Frontal cortex (tissue), 4 donors: ENCODE measurements around the gene LZTS3. TPM values are rescaled to one million over a fixed set of nuclear protein-coding genes. Genes with fewer than 3 reads are reported as not detected.
"Not testable (repeated sequence)": the region's sequence is repeated elsewhere in the genome, so short reads cannot be mapped to it uniquely, and the experiment has no call there.

Source experiments
- DNase-seq, 2 donors: peaks; one replicate each; pipeline ENCODE4 v3.0.0; 2012; ENCODE audit warnings: low spot score in 2 of 2
- FAIRE-seq: peaks from 2 replicates; lab custom pipeline; 2012; peaks lifted over from hg19 to GRCh38; lab: Jason Lieb, UNC
- total RNA-seq: library from RNA; depleted of rRNA; stranded (reverse); fragments of >200 nt; gene quantifications from one replicate; pipeline ENCODE4 v1.2.3, GENCODE V29; 2014
- donor health status: control.
- donor health status: control.
- donor health status: control.

LZTS3 gene
- total RNA-seq, 1 donor from 2014 or later = 13.9 TPM

DNA sequence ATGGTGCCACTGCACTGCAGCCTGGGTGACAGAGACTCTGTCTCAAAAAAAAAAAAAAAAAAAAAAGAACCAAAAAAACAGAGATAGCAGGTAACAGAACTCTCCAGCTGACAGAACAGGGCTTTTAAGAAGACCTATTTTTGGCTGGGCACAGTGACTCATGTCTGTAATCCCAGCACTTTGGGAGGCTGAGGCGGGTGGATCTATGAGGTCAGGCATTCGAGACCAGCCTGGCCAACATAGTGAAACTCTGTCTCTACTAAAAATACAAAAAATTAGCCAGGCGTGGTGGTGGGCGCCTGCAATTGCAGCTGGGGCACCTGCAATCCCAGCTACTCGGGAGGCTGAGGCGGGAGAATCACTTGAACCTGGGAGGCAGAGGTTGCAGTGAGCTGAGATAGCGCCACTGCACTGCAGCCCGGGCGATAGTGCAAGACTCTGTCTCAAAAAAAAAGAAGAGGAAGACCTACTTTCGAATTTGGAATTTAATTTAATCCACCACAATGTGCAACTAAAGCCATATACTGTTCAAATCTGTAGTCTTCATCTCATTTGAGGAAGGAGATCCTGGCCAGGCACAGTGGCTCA, 21.2 kb downstream of the LZTS3 start:
- not testable (repeated sequence) for DNase-seq, FAIRE-seq

DNA sequence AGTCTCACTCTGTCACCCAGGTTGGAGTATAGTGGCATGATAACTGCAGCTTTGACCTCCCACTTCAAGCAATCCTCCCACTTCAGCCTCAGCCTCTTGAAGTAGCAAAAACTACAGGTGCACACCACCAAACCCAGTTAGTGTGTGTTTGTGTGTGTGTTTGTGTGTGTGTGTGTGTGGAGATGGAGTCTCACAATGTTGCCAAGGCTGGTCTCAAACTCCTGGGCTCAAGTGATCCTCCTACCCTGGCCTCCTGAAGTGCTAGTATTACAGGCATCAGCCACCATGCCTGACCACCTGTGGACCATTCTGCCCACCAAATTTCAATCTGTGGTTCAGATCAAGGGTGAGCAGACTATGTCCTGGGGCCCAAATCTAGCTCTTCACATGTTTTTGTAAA, 22.4 kb downstream of the LZTS3 start:
- no peak for DNase-seq
- FAIRE-seq = no peak

DNA sequence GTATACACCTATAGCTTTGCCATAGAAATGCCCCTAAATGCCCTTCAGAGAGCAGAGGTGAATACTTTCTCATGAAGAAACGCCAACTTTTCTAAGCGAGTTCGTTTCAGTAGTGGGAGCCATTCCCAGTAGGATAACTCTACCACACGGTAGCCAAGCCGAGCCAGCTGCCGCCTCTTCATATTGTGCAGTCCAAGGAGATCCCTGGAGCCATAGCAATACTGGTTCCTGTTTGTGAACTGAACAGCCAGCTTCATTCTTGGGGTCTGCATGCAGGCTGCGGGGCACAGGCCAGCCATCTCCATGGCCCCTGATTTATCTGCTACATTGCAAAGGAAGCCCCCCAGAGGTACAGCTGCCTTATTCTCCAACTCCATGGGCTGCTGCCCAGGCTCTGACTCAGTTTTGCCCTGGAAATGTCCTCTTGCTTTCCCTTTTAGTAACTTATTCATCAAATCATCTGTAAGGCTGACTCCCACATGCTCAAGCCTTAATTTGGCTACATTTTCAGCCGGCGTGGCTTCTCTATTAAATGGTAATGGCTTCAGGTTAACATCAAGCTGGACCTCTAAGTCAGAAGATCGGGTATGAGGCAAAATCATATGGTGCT, 26.5 kb downstream of the LZTS3 start:
- FAIRE-seq = no peak
- no peak for DNase-seq

DNA sequence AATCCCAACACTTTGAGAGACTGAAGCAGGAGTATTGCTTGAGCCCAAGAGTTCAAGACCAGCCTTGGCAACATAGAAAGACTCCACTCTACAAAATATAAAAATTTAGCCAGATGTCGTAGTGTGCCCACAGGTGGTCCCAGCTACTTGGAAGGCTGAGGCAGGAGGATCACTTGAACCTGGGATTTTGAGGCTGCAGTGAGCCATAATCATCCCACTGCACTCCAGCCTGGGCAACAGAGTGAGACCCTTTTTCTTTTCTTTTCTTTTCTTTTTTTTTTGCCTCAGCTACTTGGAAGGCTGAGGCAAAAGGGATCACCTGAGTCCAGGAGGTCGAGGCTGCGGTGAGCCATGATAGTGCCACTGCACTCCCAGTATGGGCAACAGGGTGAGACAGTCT, 31.6 kb downstream of the LZTS3 start:
- DNase-seq = no peak
- no peak for FAIRE-seq

DNA sequence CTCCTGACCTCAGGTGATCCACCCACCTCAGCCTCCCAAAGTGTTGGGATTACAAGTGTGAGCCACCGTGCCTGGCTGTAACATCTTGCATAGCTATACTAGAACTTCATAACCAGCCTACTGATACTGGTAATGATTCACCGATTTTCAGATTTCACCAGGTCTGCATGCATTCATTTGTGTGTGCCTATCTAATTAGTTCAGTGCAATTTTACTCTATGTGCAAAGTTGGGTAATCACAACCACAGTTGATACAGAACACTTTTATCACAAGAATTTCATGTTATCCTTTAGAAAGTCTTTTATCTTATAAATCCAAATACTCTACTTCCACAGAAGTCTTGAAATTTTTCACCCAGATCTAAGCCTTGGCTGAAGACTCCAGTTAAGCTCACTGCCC, 35.9 kb downstream of the LZTS3 start:
- no peak for DNase-seq
- FAIRE-seq = no peak

DNA sequence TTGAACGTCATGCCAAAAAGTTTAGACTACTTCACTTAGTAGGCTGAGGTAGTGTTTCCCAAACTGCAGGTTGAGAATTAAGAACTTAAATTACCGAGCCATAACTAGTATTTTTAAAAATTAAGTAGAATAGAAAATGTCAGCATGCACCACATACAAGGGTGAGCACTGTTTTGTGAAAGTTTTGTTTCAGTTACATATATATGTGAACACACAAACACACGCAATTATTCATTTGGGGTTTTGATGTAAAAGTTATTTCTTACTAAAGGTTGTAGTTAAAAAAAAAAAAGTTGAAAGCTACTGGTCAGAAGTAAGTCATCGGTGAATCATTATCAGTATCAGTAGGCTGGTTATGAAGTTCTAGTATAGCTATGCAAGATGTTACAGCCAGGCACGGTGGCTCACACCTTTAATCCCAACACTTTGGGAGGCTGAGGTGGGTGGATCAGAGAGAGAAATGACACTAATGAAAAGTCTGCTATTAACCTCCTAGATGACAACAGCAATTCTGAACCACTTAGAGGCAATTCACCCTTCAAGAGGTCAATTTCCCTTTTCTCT, 37.8 kb downstream of the LZTS3 start:
- no peak for DNase-seq
- FAIRE-seq = no peak

DNA sequence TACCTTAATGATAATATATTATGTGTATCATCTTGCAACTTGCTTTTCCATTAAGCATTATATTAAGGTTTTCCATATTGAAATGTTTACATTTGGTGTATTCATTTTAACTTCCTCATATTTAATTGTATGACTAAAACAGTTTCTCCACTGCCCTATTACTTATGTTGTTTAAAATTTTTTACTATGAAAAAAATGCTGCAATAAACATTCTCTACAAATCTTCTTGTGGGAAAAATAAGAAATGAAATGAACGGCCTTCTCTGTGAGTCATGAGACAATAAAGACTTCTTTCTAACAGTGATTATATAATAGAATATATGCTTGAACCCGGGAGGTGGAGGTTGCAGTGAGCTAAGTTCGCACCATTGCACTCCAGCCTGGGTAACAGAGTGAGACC, 39.2 kb downstream of the LZTS3 start:
- DNase-seq (no peak), FAIRE-seq (no peak)

DNA sequence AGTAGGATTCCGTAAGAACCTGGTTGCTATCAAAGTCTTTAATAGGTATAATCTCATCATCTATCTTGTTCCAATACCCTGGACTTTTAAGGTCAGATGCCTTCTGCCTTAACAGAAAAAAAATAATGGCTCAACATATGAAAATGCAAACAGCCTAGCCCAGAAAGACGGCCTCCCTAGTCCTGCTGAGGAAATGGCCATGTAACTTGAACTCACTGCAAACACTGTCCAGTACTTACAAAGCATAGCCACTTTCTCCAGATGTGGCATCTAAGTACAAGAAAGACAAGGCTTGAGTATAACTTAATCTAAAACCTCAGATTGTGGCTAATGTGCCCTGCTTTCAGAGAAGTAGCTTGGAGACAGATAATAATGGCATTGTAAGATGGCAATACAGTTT, 40.2 kb downstream of the LZTS3 start:
- no peak for FAIRE-seq
- no peak for DNase-seq

DNA sequence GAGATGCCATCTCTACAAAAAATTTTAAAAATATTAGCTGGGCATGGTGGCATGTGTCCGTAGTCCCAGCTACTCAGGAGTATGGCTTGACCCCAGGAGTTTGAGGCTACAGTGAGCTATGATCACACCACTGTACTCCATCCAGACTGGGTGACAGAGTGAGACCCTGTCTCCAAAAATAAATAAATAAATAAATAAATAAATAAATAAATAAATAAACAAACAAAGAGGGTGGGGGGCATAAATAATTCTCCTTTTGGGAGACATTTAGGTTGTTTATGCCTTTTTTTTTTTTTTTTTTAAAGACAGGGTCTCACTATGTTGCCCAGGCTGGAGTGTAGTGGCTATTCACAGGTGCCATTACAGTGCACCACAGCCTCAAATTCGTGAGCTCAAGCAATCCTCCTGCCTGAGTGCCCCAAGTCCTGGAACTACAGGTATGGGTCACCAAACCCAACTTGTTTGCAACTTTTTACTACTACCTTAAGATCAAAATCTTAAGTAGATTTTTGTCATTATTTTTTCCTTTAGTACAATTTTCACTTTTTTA, 43.2 kb downstream of the LZTS3 start:
- no peak for FAIRE-seq
- DNase-seq = no peak

DNA sequence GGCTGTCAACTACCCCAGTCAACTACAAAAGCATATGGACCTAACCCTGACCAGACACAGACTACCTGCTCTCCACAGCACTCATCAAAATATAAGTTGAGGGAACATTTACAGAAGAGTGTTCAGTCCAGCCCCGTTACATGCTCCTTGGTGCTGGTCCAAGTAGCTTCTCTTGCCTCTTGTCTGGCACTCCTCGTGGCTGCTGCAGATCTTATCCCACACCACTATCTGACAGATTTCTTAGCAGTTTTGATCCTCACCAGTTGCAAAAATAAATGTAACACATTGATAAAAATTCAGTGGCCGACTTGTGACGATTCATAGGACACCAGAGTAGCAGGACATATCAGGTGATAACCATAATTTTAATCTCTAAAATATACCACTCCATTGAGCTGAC, 44.3 kb downstream of the LZTS3 start:
- DNase-seq (no peak), FAIRE-seq (no peak)

DNA sequence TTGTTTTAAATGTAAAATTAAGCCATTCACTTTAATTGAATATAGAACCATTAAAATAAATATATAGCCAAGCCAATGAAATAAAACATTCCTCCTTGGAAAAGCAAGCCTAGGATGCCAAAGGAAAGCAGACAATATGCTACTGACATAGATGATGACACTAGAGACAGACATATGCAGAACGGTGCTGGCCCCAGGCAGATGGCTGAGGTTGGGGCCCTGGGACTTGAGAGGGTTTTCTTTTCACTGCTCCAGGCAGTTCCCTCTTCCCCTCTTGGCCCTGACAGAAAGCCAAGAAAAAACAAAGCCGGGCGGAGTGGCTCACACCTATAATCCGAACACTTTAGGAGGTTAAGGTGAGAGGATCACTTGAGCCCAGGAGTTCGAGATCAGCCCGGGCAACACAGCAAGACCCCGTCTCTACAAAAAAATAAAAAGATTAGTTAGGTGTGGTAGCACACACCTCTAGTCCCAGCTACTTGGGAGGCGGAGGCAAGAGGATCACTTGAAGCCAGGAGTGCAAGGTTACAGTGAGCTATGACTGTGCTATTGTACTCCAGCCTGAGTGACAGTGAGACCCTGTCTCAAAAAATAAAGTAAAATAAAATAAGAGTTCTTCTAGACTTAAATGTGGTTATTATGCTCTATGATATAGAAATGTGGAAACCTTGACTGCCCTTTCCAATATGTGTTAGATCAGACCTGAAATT, 44.9 kb downstream of the LZTS3 start:
- FAIRE-seq (no peak), DNase-seq (no peak)

DNA sequence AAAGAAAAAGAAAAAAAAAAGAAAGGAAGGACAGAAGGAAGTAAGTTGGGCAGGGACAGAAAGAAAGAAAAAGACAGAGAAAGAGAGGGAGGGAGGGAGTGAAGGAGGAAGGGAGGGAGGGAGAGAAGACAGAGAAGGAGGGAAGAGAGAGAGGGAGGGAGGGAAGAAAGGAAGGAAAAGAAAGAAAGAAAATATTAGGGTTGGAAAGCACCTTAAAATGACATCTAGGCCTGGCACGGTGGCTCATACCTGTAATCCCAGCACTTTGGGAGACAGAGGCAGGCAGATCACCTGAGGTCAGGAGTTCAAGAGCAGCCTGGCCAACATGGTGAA, 46.9 kb downstream of the LZTS3 start:
- FAIRE-seq (no peak), DNase-seq (no peak)

DNA sequence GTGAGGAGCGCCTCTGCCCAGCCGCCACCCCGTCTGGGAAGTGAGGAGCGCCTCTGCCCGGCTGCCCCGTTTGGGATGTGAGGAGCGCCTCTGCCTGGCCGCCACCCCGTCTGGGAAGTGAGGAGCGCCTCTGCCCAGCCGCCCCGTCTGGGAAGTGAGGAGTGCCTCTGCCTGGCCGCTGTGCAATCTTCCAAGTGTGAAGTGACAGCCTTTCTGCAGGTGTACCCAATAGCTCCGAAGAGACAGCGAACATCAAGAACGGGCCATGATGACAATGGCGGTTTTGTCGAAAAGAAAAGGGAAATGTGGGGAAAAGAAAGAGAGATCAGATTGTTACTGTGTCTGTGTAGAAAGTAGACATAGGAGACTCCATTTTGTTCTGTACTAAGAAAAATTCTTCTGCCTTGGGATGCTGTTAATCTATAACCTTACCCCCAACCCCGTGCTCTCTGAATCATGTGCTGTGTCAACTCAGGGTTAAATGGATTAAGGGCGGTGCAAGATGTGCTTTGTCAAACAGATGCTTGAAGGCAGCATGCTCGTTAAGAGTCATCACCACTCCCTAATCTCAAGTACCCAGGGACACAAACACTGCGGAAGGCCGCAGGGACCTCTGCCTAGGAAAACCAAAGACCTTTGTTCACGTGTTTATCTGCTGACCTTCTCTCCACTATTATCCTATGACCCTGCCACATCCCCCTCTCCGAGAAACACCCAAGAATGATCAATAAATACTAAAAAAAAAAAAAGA, 47.4 kb downstream of the LZTS3 start:
- not testable (repeated sequence) for DNase-seq, FAIRE-seq

DNA sequence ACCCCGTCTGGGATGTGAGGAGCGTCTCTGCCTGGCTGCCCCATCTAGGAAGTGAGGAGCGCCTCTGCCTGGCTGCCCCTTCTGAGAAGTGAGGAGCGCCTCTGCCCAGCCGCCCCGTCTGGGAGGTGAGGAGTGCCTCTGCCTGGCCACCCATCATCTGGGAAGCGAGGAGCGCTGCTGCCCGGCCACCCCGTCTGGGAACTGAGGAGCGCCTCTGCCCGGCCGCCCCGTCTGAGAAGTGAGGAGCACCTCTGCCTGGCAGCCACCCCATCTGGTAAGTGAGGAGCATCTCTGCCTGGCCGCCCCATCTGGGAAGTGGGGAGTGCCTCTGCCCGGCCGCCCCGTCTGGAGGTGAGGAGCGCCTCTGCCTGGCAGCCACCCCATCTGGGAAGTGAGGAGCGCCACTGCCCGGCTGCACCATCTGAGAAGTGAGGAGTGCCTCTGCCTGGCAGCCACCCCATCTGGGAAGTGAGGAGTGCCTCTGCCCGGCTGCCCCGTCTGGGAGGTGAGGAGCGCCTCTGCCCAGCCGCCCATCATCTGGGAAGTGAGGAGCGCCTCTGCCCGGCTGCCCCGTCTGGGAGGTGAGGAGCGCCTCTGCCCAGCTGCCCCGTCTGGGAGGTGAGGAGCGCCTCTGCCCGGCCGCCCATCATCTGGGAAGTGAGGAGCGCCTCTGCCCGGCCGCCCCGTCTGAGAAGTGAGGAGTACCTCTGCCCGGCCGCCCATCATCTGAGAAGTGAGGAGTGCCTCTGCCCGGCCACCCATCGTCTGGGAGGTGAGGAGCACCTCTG, 48.4 kb downstream of the LZTS3 start:
- DNase-seq, FAIRE-seq: not testable (repeated sequence)

DNA sequence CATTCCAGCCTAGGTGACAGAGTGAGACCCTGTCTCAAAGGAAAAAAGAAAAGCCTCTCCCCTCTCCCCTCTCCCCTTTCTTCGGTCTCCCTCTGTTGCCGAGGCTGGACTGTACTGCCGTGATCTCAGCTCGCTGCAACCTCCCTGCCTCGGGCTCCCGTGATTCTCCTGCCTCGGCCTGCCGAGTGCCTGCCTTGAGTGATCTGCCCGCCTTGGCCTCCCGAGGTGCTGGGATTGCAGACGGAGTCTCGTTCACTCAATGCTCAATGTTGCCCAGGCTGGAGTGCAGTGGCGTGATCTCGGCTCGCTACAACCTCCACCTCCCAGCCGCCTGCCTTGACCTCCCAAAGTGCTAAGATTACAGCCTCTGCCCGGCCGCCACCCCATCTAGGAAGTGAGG, 49.2 kb downstream of the LZTS3 start:
- FAIRE-seq, DNase-seq: not testable (repeated sequence)

DNA sequence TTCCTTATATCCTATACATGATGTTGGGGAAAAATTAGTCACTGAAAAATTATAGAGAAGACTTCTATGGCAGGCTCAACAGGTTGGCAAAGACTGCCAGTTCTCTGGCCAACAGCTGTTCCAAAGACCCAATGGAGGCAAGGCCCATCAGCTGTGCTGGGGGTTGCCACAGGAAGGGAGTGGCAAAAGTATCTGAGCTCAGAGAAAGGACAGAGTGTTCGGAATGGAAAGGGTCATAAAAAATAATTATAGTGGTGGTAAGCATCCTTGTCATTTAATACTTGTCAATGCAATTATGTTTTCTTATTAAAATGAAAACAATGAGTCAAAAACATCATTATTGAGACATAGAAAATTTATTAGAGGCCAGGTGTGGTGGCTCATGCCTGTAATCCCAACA, 49.8 kb downstream of the LZTS3 start:
- FAIRE-seq = no peak
- DNase-seq = no peak

DNA sequence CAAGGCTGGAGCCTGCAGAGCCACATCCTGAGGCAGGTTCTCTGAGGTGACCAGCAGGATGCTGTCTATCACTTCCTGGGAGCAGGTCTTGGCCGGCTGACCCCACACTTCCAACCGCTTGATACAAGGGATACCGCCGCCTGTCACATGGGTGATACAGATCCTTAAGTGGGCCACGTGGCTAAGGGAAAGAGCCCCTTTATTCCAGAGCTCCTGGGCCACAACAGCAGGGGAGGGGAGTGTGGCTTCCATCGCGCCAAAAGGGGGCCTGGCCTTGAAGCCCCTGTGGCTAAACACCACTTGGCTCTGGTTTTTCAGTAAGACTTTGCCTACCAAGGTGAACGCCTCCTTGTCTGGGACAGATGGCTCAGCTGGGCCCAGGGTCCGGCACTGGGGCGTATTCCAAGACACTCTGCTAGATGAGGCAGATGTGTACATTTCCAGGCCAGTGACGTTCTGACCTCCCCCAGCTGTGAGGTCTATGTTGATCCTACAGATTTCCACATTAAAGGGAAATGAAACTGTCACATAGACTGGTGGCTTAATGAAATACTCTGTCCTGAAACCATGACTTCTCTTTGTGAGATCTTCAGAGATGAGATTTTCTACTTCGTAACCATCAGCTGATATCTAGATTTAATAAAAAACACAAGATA, 51.3 kb downstream of the LZTS3 start:
- no peak for DNase-seq
- FAIRE-seq = no peak

DNA sequence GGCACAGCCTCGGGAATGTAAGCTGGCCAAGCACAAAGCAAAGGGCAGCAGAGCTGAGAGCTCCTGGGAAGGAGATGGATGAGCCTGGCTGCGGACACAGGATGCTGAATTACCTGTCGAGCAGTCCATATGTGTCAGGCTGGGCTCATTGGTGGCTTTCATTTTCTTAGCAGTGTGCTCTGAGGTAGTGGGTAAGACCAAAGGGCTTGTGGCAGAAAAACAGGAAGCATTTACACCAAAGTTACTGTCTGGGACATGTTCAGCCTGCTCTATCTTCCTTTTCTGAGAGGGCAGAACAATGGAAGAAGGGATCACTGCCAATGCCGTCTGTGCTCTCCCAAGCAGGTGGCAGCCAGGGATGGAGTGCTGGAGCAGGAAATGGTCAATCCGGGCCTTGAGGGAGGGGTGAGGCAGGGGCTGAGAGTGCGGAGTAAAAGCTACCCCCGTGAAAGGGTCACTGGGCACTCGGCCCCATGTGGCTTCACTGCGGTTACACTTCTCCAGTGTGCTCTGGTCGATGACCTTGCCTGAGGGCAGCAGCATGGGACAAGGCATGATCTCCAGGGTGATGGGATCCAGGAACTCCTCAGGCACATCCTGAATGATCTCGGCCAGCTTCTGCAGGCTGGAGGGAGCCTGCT, 52.0 kb downstream of the LZTS3 start:
- FAIRE-seq (no peak), DNase-seq (no peak)

DNA sequence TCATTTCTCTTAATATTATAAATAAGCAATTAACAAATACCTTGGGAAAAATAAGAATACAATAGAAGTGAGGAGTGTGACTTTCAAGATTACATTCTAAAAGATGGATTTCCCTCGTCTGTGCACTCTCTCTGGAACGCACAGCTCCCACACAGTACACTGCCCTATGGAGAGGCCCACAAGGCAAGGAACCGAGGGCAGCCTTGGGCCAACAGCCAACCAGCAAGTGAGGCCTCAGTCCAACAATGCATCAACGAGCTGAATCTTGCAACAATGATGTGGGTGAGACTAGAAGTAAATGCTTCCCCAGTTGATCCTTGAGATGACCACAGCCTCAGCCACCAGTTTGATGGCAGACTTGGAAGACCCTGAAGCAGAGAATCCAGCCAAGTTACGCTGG, 54.3 kb downstream of the LZTS3 start:
- no peak for FAIRE-seq

More for the DNA sequence above, 54.3 kb downstream of the LZTS3 start:
- DNase-seq = no peak
